Activated T-cell treated with anti-CD3 and anti-CD28 coated beads, Interleukin-2, amount 50 U/mL, for 4 hours (primary cell): ENCODE results near the gene HNRNPH1. TPM values are rescaled to one million over a fixed set of nuclear protein-coding genes. Genes with fewer than 3 reads are reported as not detected.

ENCODE experiments used
- total RNA-seq, 3 donors: library from RNA; stranded (reverse); gene quantifications; one replicate each; pipeline ENCODE4 v1.2.1, GENCODE V29; 2021

The HNRNPH1 gene
- total RNA-seq, 3 donors from 2014 or later = 1,008 to 1,029 (median 1,012) TPM

Other genes starting within 250 kb of the HNRNPH1 start
- 10 to 100 TPM; 33.8 to 38.7 (median 34.3) TPM for gene RUFY1, start 73.1 kb downstream of the HNRNPH1 start, total RNA-seq
- gene CBY3, start 57.4 kb upstream of the HNRNPH1 start, total RNA-seq = under 1 TPM in 2 of 3 donors, not detected in 1; 0.51 to 0.53 TPM
- 100 to 1,000 TPM; 630 to 693 (median 634) TPM for gene CANX, start 75.3 kb upstream of the HNRNPH1 start, total RNA-seq
- 10 to 100 TPM; 24.5 to 27.5 (median 26.9) TPM for gene MAML1, start 109.2 kb upstream of the HNRNPH1 start, total RNA-seq
- 1 to 10 TPM in 1 of 3 donors, under 1 TPM in 2; 0.37 to 2.3 (median 0.61) TPM for gene LTC4S, start 170.3 kb upstream of the HNRNPH1 start, total RNA-seq
- 10 to 100 TPM; 43.6 to 63.7 (median 54.5) TPM for gene MGAT4B, start 183.2 kb upstream of the HNRNPH1 start, total RNA-seq
- gene SQSTM1, start 197.2 kb upstream of the HNRNPH1 start, total RNA-seq = 100 to 1,000 TPM; 109 to 141 (median 111) TPM
- 10 to 100 TPM; 14.9 to 16.1 (median 16.0) TPM for gene MRNIP, start 235.1 kb upstream of the HNRNPH1 start, total RNA-seq